Aorta (tissue), 5 donors: ENCODE results near the gene ZNF334. TPM values are rescaled to one million over a fixed set of nuclear protein-coding genes. Genes with fewer than 3 reads are reported as not detected.

ENCODE experiments used
- ATAC-seq: fragments of 200-7000 bp; cut with Tn5 transposase; one replicate; pipeline ENCODE4 v1.9.1; 2022; ENCODE audit warnings: moderate library complexity; ENCODE audit not compliant: low FRiP score
- DNase-seq, 2 donors: peaks; one replicate each; pipeline ENCODE4 v3.0.0-alpha.2; 2020
- H3K27ac ChIP-seq, 2 donors: one replicate each; pipeline ENCODE4 v1.5.1; 2013; ENCODE audit warnings: low read length in 2 of 2, mild to moderate bottlenecking in 2 of 2, moderate library complexity in 2 of 2, control low read depth in 1 of 2, inconsistent platforms in 1 of 2, low read depth in 1 of 2
- H3K27me3 ChIP-seq, 2 donors: one replicate each; pipeline ENCODE4 v1.6.1; 2013; ENCODE audit warnings: control low read depth in 1 of 2, low read length in 1 of 2, mild to moderate bottlenecking in 1 of 2, moderate library complexity in 1 of 2; ENCODE audit not compliant: insufficient read depth in 2 of 2, control insufficient read depth in 1 of 2
- H3K36me3 ChIP-seq, 2 donors: one replicate each; pipeline ENCODE4 v1.6.1; 2013; ENCODE audit warnings: control low read depth in 1 of 2, low read length in 1 of 2, mild to moderate bottlenecking in 1 of 2; ENCODE audit not compliant: insufficient read depth in 2 of 2, control insufficient read depth in 1 of 2
- H3K4me1 ChIP-seq, 2 donors: one replicate each; pipeline ENCODE4 v1.6.1; 2013; ENCODE audit warnings: low read length in 2 of 2, control low read depth in 1 of 2, mild to moderate bottlenecking in 1 of 2, moderate library complexity in 1 of 2; ENCODE audit not compliant: insufficient read depth in 2 of 2, control insufficient read depth in 1 of 2
- H3K4me3 ChIP-seq, 2 donors: one replicate each; pipeline ENCODE4 v1.5.1; 2013; ENCODE audit warnings: low read length in 2 of 2, control low read depth in 1 of 2, mild to moderate bottlenecking in 1 of 2
- H3K9me3 ChIP-seq: one replicate; pipeline ENCODE4 v1.6.1; 2013; ENCODE audit warnings: mild to moderate bottlenecking, low read length; ENCODE audit not compliant: control insufficient read depth
- WGBS, 2 donors: extraction: QIAGEN DNeasy Blood & Tissue Kit; methylation state at CpG; one replicate each; pipeline ENCODE4 v1.1.7; 2013; 5-methylcytosine and 5-hydroxymethylcytosine counted together
- intact Hi-C, 2 donors: fragments of 100-400 bp; cut with DNase I; formaldehyde crosslinking; loops; one replicate each; pipeline versions ENCODE4 v1.14.2 to v1.15.0; 2022
- polyA plus RNA-seq, 2 donors: library from polyadenylated mRNA; stranded (reverse); fragments of 200-250 nt; gene quantifications; one replicate each; pipeline ENCODE4 v1.2.3, GENCODE V29; 2013
- total RNA-seq, 2 donors: library from RNA; stranded (reverse); fragmentation: NEBNext Ultra II Directional; extraction: Animal tissue kit (Norgen Biotek cat#: 25700); gene quantifications; one replicate each; pipeline ENCODE4 v1.2.1, GENCODE V29; 2021
- donor health status: healthy with polysubstance abuse.
- donor health status: Bipolar disorder and iron deficiency.
- donor health status: DM: no; HTN: no; CAD: no.
- donor health status: DM: no; HTN: no; CAD: no.
- donor health status: DM: yes; HTN: yes; CAD: no.

The ZNF334 gene
- total and polyA plus RNA-seq, 4 donors = 0.38 to 3.9 (median 1.2) TPM

DNA sequence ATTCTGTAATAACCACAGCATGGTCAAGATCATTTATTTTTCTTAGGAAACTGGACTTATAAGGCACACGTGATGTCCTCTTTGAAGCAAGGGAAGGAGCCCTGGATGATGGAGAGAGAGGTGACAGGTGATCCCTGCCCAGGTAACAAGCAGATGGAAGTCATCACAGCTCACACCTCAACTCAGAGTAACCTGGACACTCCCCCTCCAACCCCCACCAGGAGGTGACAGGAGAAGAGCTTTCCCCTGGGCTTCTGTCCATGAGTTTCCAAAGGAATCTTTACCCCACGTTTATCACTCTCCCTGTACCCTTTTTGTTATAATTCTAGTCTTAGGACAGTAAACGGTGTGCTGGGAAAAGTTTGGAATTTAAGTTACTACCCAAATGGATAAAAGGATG, 28.4 kb downstream of the ZNF334 start:
- Histone ChIP-seq H3K27ac (no peak overlapping the region), H3K36me3 (no peaks in the 10 kb centered on the region), H3K4me1 (no peaks in the 10 kb centered on the region), H3K27me3 (no peaks in the 10 kb centered on the region), H3K9me3 (no peaks in the 10 kb centered on the region), H3K4me3 (no peak overlapping the region)
- no peak for ATAC-seq
- no peak for DNase-seq
- WGBS, 2 donors = 47 to 53% methylated on average over 3 of the region's 3 CpGs
- intact Hi-C loops = no loop called here

DNA sequence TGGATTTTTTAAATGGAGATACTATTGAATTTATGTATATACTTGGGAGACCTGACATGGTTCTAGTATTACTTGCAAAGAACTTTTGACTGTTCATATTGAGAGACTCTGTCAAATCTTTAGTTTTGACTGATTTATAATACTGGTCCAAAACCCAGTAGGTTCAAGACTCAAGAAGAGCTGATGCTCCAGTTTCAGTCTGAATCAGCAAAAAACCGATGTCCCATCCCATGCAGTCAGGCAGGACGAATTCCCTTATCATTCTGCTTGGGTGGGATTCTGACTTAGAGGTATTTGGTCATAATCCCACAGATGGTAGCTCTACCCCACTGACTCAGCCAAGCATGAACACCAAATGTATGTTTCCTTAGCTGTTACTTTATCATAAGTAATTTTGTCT, 29.5 kb downstream of the ZNF334 start:
- no peak for ATAC-seq
- intact Hi-C loops = no loop called here
- H3K36me3 ChIP-seq = no peaks in the 10 kb centered on the region
- H3K4me1 ChIP-seq = no peaks in the 10 kb centered on the region
- WGBS, 2 donors = 72 to 77% methylated on average over 2 of the region's 2 CpGs
- H3K4me3 ChIP-seq = no peak overlapping the region
- H3K9me3 ChIP-seq = no peaks in the 10 kb centered on the region
- DNase-seq = no peak
- no peak overlapping the region for H3K27ac ChIP-seq
- H3K27me3 ChIP-seq = no peaks in the 10 kb centered on the region

DNA sequence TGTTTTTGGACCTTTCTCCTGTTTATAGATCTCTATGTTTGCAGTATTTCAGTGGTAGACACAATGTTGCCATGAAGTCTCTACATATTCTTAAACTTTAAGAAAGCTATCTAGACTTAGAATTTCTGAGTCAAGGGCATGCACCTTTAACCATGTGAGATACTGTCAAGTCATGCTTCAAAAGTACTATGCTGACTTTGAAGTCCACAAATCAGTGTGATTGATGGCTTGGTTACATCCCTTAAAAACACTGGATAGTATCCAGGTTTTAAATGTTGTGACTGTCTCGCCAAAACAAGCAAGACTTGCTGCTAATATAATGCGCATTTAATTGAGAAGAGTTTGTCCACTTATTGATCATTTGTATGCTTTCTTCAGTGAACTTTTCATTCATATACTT, 30.5 kb downstream of the ZNF334 start:
- H3K27ac ChIP-seq = no peak overlapping the region
- ATAC-seq (no peak), DNase-seq (no peak)
- no peak overlapping the region for H3K4me3 ChIP-seq
- H3K9me3 ChIP-seq = no peaks in the 10 kb centered on the region
- intact Hi-C loops = no loop called here
- H3K27me3 ChIP-seq = no peaks in the 10 kb centered on the region
- 79 to 82% methylated on average over 2 of the region's 2 CpGs for WGBS, 2 donors
- no peaks in the 10 kb centered on the region for H3K36me3 ChIP-seq
- no peaks in the 10 kb centered on the region for H3K4me1 ChIP-seq

DNA sequence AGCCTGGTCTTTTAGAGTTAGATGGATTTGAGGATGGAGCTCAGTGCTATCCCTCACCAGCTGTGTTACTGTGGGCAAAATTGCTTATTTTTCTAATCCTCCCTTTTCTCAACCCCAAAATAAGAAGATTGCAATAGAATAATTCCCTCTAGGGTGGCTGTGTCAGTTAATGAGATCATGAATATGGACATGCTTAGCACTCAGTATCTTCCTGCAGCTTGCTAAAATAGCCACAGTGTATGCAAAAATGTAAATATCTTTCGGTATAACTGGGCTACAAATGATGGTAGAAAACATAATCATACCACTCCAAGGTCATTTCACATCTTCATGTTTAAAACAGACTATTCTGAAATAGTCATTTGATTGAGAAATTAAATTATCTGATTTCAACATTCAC, 35.7 kb downstream of the ZNF334 start:
- 72 to 79% methylated on average over 1 of the region's 1 CpG for WGBS, 2 donors
- no peaks in the 10 kb centered on the region for H3K9me3 ChIP-seq
- no peaks in the 10 kb centered on the region for H3K4me1 ChIP-seq
- no peak overlapping the region for H3K27ac ChIP-seq
- DNase-seq = no peak
- no peak overlapping the region for H3K4me3 ChIP-seq
- intact Hi-C loops = no loop called here
- ATAC-seq = no peak
- H3K36me3 ChIP-seq = no peaks in the 10 kb centered on the region
- H3K27me3 ChIP-seq = no peaks in the 10 kb centered on the region

DNA sequence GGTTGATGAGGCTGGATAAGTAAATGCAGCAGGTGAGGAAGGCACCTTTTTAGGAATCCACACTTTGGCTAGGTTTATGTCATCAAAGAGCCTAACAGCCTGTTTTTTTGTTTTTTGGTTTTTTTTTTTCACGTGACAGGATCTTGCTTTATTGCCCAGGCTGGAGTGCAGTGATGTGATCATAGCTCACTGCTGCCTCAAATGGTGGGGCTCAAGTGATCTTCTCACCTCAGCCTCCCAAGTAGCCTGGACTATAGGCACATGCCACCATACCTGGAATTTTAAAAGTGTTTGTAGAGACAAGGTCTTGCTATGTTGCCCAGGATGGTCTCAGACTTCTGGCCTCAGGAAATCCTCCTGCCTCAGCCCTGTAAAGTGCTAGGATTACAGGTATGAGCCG, 36.1 kb downstream of the ZNF334 start:
- H3K27me3 ChIP-seq = no peaks in the 10 kb centered on the region
- WGBS, 2 donors = 79 to 80% methylated on average over 2 of the region's 2 CpGs
- DNase-seq (no peak), ATAC-seq (no peak)
- H3K4me3 ChIP-seq = no peak overlapping the region
- H3K36me3 ChIP-seq = no peaks in the 10 kb centered on the region
- no peaks in the 10 kb centered on the region for H3K4me1 ChIP-seq
- H3K9me3 ChIP-seq = no peaks in the 10 kb centered on the region
- no peak overlapping the region for H3K27ac ChIP-seq
- intact Hi-C loops = no loop called here

DNA sequence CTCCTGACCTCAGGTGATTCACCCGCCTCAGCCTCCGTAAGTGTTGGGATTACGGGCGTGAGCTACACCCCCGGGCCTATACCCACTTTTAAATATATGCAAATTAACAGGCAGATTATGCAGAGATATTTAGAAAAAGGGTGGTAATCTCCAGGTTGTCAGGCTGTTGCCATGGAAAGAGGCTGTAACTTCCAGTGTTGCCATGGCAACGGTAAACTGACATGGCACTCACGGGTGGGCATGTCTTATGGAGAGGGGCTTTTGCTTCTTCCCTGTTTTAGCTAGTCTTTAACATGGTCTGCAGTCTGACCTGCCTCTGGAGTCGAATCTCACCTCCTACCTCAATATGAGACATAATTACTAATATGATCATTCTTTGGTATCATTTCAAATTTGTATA, 44.9 kb downstream of the ZNF334 start:
- no peaks in the 10 kb centered on the region for H3K27me3 ChIP-seq
- 83 to 86% methylated on average over 8 of the region's 8 CpGs for WGBS, 2 donors
- no peak overlapping the region for H3K27ac ChIP-seq
- H3K4me1 ChIP-seq = no peaks in the 10 kb centered on the region
- intact Hi-C loops = no loop called here
- H3K36me3 ChIP-seq = no peaks in the 10 kb centered on the region
- no peaks in the 10 kb centered on the region for H3K9me3 ChIP-seq
- ATAC-seq (no peak), DNase-seq (no peak)
- no peak overlapping the region for H3K4me3 ChIP-seq

DNA sequence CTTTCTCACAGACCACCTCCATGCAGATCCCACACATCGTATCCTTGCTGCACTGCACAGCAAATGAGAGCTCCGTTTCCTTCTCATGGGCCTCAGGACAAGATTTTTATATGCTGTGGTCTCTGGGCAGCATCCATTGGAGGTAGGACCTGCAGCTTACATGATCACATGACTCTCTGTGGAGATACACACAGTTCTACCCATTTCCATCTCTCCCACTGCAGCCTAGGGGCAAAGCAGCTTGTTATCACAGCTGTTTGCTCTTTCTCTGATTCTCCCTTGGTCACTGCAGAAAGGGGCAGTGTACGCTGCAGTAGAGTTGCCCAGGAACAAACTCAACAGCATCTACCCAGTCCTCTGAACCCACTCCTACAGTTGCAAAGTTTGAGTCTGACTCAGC, 48.9 kb downstream of the ZNF334 start:
- H3K36me3 ChIP-seq = no peaks in the 10 kb centered on the region
- no peak for ATAC-seq
- no peaks in the 10 kb centered on the region for H3K4me1 ChIP-seq
- no peak overlapping the region for H3K4me3 ChIP-seq
- intact Hi-C loops = no loop called here
- no peaks in the 10 kb centered on the region for H3K27me3 ChIP-seq
- H3K27ac ChIP-seq = no peak overlapping the region
- DNase-seq = no peak
- WGBS, 2 donors = 54 to 61% methylated on average over 3 of the region's 3 CpGs
- H3K9me3 ChIP-seq = no peaks in the 10 kb centered on the region

DNA sequence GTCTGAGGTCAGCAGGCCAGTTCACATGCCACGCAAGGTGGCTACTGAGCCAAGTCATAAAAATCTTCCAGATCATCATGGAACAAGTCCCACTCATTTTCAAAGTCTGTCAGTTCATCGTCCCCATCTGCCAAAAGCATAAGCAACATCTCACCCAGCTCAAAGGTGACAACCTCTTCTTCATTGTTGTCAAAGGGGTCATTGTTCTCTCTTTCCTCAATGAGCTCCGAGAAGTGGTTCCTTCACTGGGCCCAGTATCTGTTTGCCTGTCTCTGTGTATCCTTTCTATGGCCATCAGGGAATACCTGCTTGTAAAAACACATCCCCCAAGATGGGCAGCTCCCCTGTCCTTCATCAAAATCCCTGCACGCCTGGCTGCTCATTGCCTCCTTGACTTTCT, 49.5 kb downstream of the ZNF334 start:
- Histone ChIP-seq H3K36me3 (no peaks in the 10 kb centered on the region), H3K27me3 (no peaks in the 10 kb centered on the region), H3K9me3 (no peaks in the 10 kb centered on the region), H3K4me1 (no peaks in the 10 kb centered on the region), H3K27ac (no peak overlapping the region), H3K4me3 (no peak overlapping the region)
- DNase-seq (no peak), ATAC-seq (no peak)
- WGBS, 2 donors = 83 to 84% methylated on average over 4 of the region's 4 CpGs
- intact Hi-C loops = no loop called here

DNA sequence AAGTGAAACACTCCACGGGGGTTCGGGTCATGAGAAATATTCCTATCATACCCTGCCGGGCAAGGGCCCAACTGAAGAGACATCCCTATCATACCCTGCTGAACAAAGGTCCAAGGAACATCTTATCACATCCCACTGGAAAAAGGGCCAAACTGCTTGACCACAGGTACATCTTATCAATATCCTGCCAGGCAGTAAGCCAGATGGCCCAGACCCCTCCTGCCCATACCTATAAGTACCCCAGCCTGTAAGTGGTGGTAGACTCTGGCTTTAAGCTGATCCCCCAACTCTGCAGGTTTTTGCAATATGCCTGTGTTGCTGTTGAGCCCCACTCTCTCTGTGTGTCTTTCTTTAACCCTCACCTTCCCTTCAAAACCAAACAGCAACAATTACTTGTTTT, 51.6 kb downstream of the ZNF334 start:
- ATAC-seq = no peak
- H3K9me3 ChIP-seq = no peaks in the 10 kb centered on the region
- no peak overlapping the region for H3K4me3 ChIP-seq
- H3K4me1 ChIP-seq = no peaks in the 10 kb centered on the region
- H3K27me3 ChIP-seq = no peaks in the 10 kb centered on the region
- WGBS, 2 donors = 88 to 91% methylated on average over 3 of the region's 3 CpGs
- no peak for DNase-seq
- no peaks in the 10 kb centered on the region for H3K36me3 ChIP-seq
- intact Hi-C loops = no loop called here
- no peak overlapping the region for H3K27ac ChIP-seq
